Skin of body (tissue), 2 donors: Measurements from ENCODE around the gene ANKRD44. TPM values are rescaled to one million over a fixed set of nuclear protein-coding genes. Genes with fewer than 3 reads are reported as not detected.

Experiments used
- DNase-seq: peaks from one replicate; lab custom pipeline; 2025; lab: John Stamatoyannopoulos, UW
- total RNA-seq: library from RNA; depleted of rRNA; stranded (reverse); fragments of >200 nt; gene quantifications from one replicate; pipeline ENCODE4 v1.2.3, GENCODE V29; 2014

Gene ANKRD44
- total RNA-seq, 1 donor from 2014 or later: 21.8 TPM

GRCh38 chr2:197322143-197322542 is 11.6 kb upstream of the ANKRD44 start:
- DNase-seq: no peak

GRCh38 chr2:197315371-197315770 is 4.8 kb upstream of the ANKRD44 start:
- no peak for DNase-seq

- no peak for DNase-seq
These were observed 1.6 kb upstream of the ANKRD44 start for GRCh38 chr2:197312186-197312585.

GRCh38 chr2:197311421-197312033 is 947 bp upstream of the ANKRD44 start:
- no peak for DNase-seq

GRCh38 chr2:197310987-197311420 is 424 bp upstream of the ANKRD44 start:
- DNase-seq: no peak

- no peak for DNase-seq
These were observed 819 bp downstream of the ANKRD44 start for GRCh38 chr2:197309691-197310231.

- no peak for DNase-seq
These were observed 1.4 kb downstream of the ANKRD44 start for GRCh38 chr2:197308996-197309690.

GRCh38 chr2:197308585-197308984 is 2.0 kb downstream of the ANKRD44 start:
- no peak for DNase-seq

- no peak for DNase-seq
These were observed 2.6 kb downstream of the ANKRD44 start for GRCh38 chr2:197307933-197308521.

- no peak for DNase-seq
These were observed 3.2 kb downstream of the ANKRD44 start for GRCh38 chr2:197307236-197307932.

- DNase-seq: no peak
These were observed 3.9 kb downstream of the ANKRD44 start for GRCh38 chr2:197306696-197307040.

GRCh38 chr2:197306024-197306695 is 4.4 kb downstream of the ANKRD44 start:
- no peak for DNase-seq

GRCh38 chr2:197304556-197305011 is 6.0 kb downstream of the ANKRD44 start:
- no peak for DNase-seq

GRCh38 chr2:197300139-197300538 is 10.4 kb downstream of the ANKRD44 start:
- no peak for DNase-seq

GRCh38 chr2:197298609-197299008 is 12.0 kb downstream of the ANKRD44 start:
- no peak for DNase-seq

- no peak for DNase-seq
These were observed 12.7 kb downstream of the ANKRD44 start for GRCh38 chr2:197297772-197298318.

- no peak for DNase-seq
These were observed 13.3 kb downstream of the ANKRD44 start for GRCh38 chr2:197297266-197297665.

GRCh38 chr2:197296835-197297234 is 13.7 kb downstream of the ANKRD44 start:
- no peak for DNase-seq

GRCh38 chr2:197294260-197294659 is 16.3 kb downstream of the ANKRD44 start:
- no peak for DNase-seq

- DNase-seq: peak; percentile 9
These were observed 17.1 kb downstream of the ANKRD44 start for GRCh38 chr2:197293252-197294007.
